ENCODE measurements around the gene NT5C1A.

The NT5C1A gene

DNA sequence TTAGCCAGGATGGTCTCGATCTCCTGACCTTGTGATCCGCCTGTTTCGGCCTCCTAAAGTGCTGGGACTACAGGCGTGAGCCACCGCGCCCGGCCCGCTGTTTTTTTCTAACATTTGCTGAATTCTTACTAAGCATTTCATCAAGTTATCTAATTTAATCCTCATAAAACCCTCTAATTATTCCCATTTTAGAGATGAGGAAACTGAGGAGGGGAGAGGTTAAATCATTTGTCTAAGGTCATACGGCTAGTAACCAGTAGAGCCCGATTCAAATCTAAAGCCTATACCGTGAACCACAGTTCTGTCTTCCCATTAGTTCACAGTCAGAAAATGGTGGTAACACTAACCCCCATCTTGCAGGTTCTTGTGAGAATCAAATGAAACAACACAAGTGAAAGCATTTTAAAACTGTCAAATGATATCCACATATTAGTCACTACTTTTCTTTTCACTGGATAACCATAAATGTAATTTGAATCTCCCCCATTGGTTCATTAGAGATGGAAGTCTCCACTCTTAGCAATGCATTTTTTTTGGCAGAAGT is 43.0 kb downstream of the NT5C1A start:
- H3K36me3 ChIP-seq (replicated peaks; ENCODE audit: low read depth, low read length) = no peaks in the 10 kb centered on the region
- no peak overlapping the region; the same call in 1 of the 2 replicates for H3K4me2 ChIP-seq (ENCODE audit: low read length)
- no peaks in the 10 kb centered on the region for H4K20me1 ChIP-seq (ENCODE audit: insufficient read depth, low read length)
- no peak overlapping the region for H3K27ac ChIP-seq (ENCODE audit: low read length)
- H3K9me3 ChIP-seq (ENCODE audit: insufficient read depth, low read length) = no peaks in the 10 kb centered on the region
- H3K27me3 ChIP-seq (ENCODE audit: low read depth, low read length) = no peaks in the 10 kb centered on the region
- no peak overlapping the region for H2AFZ ChIP-seq (ENCODE audit: low read depth, low read length)
- no peaks in the 10 kb centered on the region for H3K79me2 ChIP-seq (ENCODE audit: low read length)
- H3K9ac ChIP-seq (ENCODE audit: low read length) = no peak overlapping the region
- H3K4me1 ChIP-seq (ENCODE audit: low read length) = peaks cover 9% of the 10 kb centered on the region; the same call in 1 of the 2 replicates
- TF ChIP-seq, protein P1, sequence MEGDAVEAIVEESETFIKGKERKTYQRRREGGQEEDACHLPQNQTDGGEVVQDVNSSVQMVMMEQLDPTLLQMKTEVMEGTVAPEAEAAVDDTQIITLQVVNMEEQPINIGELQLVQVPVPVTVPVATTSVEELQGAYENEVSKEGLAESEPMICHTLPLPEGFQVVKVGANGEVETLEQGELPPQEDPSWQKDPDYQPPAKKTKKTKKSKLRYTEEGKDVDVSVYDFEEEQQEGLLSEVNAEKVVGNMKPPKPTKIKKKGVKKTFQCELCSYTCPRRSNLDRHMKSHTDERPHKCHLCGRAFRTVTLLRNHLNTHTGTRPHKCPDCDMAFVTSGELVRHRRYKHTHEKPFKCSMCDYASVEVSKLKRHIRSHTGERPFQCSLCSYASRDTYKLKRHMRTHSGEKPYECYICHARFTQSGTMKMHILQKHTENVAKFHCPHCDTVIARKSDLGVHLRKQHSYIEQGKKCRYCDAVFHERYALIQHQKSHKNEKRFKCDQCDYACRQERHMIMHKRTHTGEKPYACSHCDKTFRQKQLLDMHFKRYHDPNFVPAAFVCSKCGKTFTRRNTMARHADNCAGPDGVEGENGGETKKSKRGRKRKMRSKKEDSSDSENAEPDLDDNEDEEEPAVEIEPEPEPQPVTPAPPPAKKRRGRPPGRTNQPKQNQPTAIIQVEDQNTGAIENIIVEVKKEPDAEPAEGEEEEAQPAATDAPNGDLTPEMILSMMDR (IDR thresholded peaks at IDR 0.05; ENCODE audit: low read depth, low read length) = no peak
- TF ChIP-seq EZH2phosphoT487 (IDR thresholded peaks at IDR 0.05; ENCODE audit: low read depth) = no peak
- H3K4me3 ChIP-seq (ENCODE audit: low read length) = no peak overlapping the region

DNA sequence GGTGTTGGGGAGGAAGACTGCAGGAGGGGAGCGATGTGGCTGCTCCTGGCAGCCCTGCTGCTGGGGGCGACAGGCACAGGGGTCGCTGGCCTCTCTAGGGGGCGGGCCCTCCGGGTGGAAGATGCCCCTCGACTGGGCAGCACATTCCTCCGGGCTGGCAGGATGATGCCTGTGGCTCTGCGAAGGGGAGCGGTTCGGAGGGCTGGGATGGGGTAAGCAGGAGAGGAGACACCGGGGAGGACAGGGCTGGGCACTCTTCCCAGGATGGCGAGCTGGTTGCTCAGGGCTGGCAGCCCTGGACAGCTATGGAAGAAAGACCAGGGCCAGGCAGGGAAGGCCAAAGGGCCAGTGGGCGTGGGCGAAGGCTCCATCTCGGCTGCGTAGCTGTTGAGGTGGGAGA is 45.3 kb downstream of the NT5C1A start:
- H3K4me1 ChIP-seq (ENCODE audit: low read length) = peaks cover 9% of the 10 kb centered on the region; the same call in 1 of the 2 replicates
- TF ChIP-seq EZH2phosphoT487 (IDR thresholded peaks at IDR 0.05; ENCODE audit: low read depth) = no peak
- TF ChIP-seq, protein P1 (IDR thresholded peaks at IDR 0.05; ENCODE audit: low read depth, low read length) = no peak
- H3K27ac ChIP-seq (ENCODE audit: low read length) = no peak overlapping the region
- H2AFZ ChIP-seq (ENCODE audit: low read depth, low read length) = no peak overlapping the region
- H4K20me1 ChIP-seq (ENCODE audit: insufficient read depth, low read length) = no peaks in the 10 kb centered on the region
- no peak overlapping the region for H3K4me3 ChIP-seq (ENCODE audit: low read length)
- H3K36me3 ChIP-seq (replicated peaks; ENCODE audit: low read depth, low read length) = no peaks in the 10 kb centered on the region
- H3K4me2 ChIP-seq (ENCODE audit: low read length) = no peak overlapping the region
- no peak overlapping the region for H3K9ac ChIP-seq (ENCODE audit: low read length)
- no peaks in the 10 kb centered on the region for H3K27me3 ChIP-seq (ENCODE audit: low read depth, low read length)
- no peaks in the 10 kb centered on the region for H3K9me3 ChIP-seq (ENCODE audit: insufficient read depth, low read length)
- no peaks in the 10 kb centered on the region for H3K79me2 ChIP-seq (ENCODE audit: low read length)

DNA sequence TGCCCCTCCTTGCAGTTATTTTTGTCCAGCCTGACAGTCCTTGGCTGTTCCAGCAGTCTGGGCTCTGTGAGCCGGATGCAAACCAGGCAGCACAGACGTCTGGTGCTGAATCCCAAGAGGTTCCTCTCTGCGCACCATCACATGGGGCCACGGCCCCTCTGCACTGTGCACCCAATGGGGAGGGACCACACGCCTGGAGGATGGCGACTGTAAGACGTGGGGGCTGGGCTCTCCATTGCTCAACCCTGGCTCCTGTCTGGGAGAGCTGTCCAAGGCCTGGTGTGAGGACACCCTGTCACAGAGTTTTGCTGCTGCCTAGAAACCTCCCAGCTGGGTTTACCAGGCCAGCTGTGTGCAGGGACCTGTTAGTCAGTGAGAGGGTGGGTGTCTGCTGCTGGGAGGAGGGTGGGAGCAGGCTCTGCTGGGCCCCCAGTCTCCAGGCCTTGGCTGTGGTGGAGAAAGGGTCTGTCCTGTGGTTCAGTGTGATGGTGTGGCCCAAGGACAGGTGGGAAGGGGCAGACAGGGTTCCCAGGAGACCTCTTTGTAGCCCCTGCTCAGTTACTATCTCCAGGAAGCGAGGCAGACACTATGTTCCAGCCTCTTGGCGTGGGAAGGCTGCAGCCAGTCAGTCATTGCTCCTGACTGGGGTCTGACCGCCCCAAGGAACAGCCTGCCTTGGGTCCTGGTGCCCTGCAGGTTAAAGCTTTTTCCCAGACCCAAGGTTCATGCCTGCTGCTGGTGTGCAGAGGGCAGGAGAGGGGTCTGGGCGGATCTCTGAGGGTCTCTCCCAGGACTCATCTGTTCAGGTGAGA is 46.2 kb downstream of the NT5C1A start:
- H4K20me1 ChIP-seq (ENCODE audit: insufficient read depth, low read length) = no peaks in the 10 kb centered on the region

DNA sequence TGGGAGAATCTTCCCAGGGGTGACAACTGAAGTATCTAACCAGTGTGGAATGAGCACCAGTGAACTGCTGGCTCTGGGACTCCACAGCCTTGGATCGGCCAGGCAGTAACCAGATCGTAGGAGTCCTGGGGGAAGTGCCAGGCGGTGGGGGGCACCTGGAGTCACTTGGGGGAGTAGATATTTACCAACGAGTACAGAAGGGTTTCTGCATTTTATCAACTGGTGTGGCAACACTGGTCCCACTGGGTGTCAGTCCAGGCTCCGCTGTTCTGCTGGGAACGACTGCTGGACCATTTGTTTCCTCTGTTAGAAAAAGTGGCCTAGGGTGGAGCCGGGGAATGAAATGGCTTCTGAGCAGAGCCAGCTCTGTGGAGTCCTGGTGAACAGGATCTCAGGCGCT is 46.9 kb downstream of the NT5C1A start:
- Histone ChIP-seq H3K9ac (ENCODE audit: low read length) (no peak overlapping the region), H3K36me3 (replicated peaks; ENCODE audit: low read depth, low read length) (no peaks in the 10 kb centered on the region), H3K4me1 (ENCODE audit: low read length) (peaks cover 9% of the 10 kb centered on the region; the same call in 1 of the 2 replicates), H3K9me3 (ENCODE audit: insufficient read depth, low read length) (no peaks in the 10 kb centered on the region), H3K79me2 (ENCODE audit: low read length) (no peaks in the 10 kb centered on the region), H3K4me3 (ENCODE audit: low read length) (no peak overlapping the region), H3K4me2 (ENCODE audit: low read length) (no peak overlapping the region), H4K20me1 (ENCODE audit: insufficient read depth, low read length) (no peaks in the 10 kb centered on the region), H3K27me3 (ENCODE audit: low read depth, low read length) (no peaks in the 10 kb centered on the region), H2AFZ (ENCODE audit: low read depth, low read length) (no peak overlapping the region), H3K27ac (ENCODE audit: low read length) (no peak overlapping the region)
- TF ChIP-seq EZH2phosphoT487 (IDR thresholded peaks at IDR 0.05; ENCODE audit: low read depth) = no peak
- TF ChIP-seq, protein P1 (IDR thresholded peaks at IDR 0.05; ENCODE audit: low read depth, low read length) = no peak

More for the DNA sequence above, 46.2 kb downstream of the NT5C1A start:
- Histone ChIP-seq H2AFZ (ENCODE audit: low read depth, low read length) (no peak overlapping the region), H3K4me2 (ENCODE audit: low read length) (no peak overlapping the region), H3K27ac (ENCODE audit: low read length) (no peak overlapping the region), H3K4me3 (ENCODE audit: low read length) (no peak overlapping the region), H3K9me3 (ENCODE audit: insufficient read depth, low read length) (no peaks in the 10 kb centered on the region), H3K36me3 (replicated peaks; ENCODE audit: low read depth, low read length) (no peaks in the 10 kb centered on the region), H3K79me2 (ENCODE audit: low read length) (no peaks in the 10 kb centered on the region), H3K4me1 (ENCODE audit: low read length) (peaks cover 9% of the 10 kb centered on the region; the same call in 1 of the 2 replicates), H3K9ac (ENCODE audit: low read length) (no peak overlapping the region), H3K27me3 (ENCODE audit: low read depth, low read length) (no peaks in the 10 kb centered on the region)
- no peak for TF ChIP-seq EZH2phosphoT487 (IDR thresholded peaks at IDR 0.05; ENCODE audit: low read depth)
- TF ChIP-seq, protein P1 (IDR thresholded peaks at IDR 0.05; ENCODE audit: low read depth, low read length) = no peak
